ENCODE data around the gene CDC42EP1.
"Not testable (repeated sequence)": the region's sequence is repeated elsewhere in the genome, so short reads cannot be mapped to it uniquely, and the experiment has no call there.

Gene CDC42EP1

DNA sequence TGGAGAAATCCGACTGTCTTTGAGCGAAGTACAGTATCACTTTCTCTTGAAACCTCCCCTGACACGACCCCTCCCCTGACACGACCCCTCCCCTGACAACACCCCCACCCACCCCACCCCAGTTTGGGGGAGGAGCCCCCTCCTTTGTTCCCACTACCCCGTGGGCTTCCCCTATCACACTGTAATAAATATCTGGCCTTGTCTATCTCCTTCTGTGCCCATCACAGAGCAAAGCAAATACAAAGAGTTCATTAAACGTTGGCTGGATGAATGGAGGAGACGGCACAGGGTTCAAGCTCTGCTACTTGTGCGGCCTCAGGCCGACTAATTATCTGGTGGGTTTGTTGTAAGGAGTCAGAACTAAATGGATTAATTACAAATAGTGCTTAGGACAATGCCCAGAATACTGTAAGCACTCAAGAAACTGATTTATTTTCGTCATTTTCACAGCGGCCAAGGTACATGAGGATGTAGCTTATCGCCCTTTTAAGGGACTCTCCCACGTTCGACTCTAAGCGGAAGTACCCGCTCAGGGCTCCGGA, 47.7 kb downstream of the CDC42EP1 start:
- TF ChIP-seq, protein P1, sequence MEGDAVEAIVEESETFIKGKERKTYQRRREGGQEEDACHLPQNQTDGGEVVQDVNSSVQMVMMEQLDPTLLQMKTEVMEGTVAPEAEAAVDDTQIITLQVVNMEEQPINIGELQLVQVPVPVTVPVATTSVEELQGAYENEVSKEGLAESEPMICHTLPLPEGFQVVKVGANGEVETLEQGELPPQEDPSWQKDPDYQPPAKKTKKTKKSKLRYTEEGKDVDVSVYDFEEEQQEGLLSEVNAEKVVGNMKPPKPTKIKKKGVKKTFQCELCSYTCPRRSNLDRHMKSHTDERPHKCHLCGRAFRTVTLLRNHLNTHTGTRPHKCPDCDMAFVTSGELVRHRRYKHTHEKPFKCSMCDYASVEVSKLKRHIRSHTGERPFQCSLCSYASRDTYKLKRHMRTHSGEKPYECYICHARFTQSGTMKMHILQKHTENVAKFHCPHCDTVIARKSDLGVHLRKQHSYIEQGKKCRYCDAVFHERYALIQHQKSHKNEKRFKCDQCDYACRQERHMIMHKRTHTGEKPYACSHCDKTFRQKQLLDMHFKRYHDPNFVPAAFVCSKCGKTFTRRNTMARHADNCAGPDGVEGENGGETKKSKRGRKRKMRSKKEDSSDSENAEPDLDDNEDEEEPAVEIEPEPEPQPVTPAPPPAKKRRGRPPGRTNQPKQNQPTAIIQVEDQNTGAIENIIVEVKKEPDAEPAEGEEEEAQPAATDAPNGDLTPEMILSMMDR (IDR thresholded peaks at IDR 0.05), result no peak
- H3K4me3 ChIP-seq, result peak overlapping the region; percentile 77 to 95
- H3K36me3 ChIP-seq, result no peaks in the 10 kb centered on the region
- no peaks in the 10 kb centered on the region for H3K9me3 ChIP-seq
- peaks cover 0 to 30% of the 10 kb centered on the region in 2 donors for H3K27me3 ChIP-seq
- intact Hi-C loops (cut with DNase I; ENCODE audit: low total_unique reads), result loop anchor here (5.0 kb wide), 1 partner anchor 46 kb away; the partner anchor contains the start of gene CDC42EP1
- peak overlapping the region; percentile 88 to 97 for H3K27ac ChIP-seq
- peaks cover 0 to 46% (median 31%) of the 10 kb centered on the region in 4 donors for H3K4me1 ChIP-seq
- no peak for DNase-seq

DNA sequence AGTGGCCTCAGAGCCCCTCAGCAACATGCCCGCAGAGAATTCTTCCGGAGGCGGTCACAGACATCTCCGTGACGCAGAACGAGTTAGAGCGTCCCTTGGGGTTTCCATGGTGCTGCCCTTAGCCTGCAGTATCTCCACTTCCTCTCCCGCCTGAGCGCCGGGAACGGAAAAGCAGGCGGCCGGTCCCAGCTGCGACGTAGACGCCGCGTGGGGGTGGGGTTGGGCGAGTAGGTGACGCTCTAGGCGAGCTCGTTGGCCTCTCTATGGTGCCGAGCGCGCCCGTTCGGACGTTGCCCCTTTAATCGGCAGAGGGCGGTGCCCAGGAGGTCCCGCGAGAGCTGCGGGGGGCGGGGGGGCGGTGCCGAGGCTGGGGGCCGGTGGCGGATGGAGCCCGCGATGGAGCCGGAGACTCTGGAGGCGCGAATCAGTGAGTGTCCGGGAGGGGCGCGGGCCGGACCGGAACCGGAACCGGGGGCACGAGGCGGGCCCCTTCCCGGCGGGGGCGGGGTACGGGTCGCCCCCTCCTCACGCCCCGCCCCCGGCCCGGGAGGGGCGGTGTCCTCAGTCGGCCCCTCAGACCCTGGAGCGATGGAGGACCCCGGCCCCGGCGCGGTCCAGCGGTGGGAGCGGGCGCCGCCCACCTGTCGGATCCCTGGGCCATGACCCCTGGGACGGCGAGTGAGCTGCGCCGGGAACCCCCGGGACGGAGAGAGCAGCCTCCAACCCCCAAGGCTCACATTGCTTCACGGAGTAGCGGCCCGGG, 48.4 kb downstream of the CDC42EP1 start, which contains the start of gene GGA1:
GGA1 (plus strand) TSS at position 358 of the 763 bp plus-strand sequence; CDS start at position 385, 27 bp downstream.
- TF ChIP-seq, protein P1 (IDR thresholded peaks at IDR 0.05), result peak in 1 of 2 experiments; percentile 19
- intact Hi-C loops (cut with DNase I; ENCODE audit: low total_unique reads), result loop anchor here (5.0 kb wide), 1 partner anchor 46 kb away; the partner anchor contains the start of gene CDC42EP1

DNA sequence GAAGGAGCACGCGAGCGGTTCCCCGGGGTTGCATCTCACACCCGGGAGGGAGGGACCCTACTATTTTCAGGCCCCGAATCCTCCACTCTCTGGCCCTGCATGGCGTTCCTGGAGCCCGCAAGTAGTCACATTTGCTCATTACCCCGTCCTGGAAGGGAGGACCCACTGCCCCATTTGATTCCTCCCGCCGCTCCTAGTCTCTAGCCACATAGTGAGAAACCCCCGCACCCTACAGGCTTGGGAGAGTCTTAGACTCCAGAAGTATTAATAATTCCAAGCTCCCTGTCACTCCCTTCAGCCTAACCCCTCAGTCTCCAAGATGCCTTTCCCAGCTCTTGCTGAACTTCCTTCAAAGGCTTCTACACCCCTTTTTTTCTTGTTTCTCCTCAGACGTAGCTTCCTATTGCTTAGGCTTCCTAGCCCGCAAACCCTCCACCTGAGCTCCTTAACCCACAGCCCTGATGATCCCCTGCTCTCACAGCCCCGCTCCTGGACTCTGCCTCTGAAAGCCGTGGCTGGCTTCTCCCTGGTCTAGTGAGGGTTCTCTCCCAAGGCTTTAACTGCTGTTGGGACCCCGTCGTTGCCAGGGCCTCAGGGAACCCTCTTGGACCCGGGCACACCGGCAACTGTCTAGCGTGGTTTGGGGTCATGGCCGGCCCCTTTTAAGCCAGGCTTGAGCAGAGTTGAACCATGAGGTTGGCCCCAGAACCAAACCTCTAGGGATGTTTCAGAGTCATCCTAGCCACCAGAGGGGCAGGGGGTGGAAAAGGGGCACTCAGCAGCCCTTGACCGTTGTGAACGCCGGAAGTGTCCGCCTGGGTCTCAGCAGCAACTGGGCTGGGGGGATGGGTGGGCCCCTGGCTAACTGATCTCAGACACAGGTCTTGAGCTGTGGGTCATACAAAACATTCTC, 49.2 kb downstream of the CDC42EP1 start:
- peak in 1 of 2 donors; percentile 67 for DNase-seq
- TF ChIP-seq, protein P1 (IDR thresholded peaks at IDR 0.05), result no peak
- intact Hi-C loops (cut with DNase I; ENCODE audit: low total_unique reads), result loop anchor here (5.0 kb wide), 1 partner anchor 47 kb away; the partner anchor contains the start of gene CDC42EP1
- H3K27me3 ChIP-seq, result peaks cover 0 to 20% of the 10 kb centered on the region in 2 donors
- peak overlapping the region; percentile 88 to 97 for H3K27ac ChIP-seq
- peaks cover 0 to 8% (median 0%) of the 10 kb centered on the region in 3 donors for H3K36me3 ChIP-seq
- peak overlapping the region; percentile 77 to 95 for H3K4me3 ChIP-seq
- no peaks in the 10 kb centered on the region for H3K9me3 ChIP-seq
- H3K4me1 ChIP-seq, result peaks cover 0 to 49% (median 31%) of the 10 kb centered on the region in 4 donors

More for the DNA sequence above, 48.4 kb downstream of the CDC42EP1 start, which contains the start of gene GGA1:
- Histone ChIP-seq H3K9me3 (no peaks in the 10 kb centered on the region), H3K4me1 (peaks cover 0 to 46% (median 31%) of the 10 kb centered on the region in 4 donors), H3K36me3 (no peaks in the 10 kb centered on the region), H3K27ac (peak within 1 kb of the TSS; percentile 88 to 97), H3K4me3 (peak within 1 kb of the TSS; percentile 77 to 95), H3K27me3 (peaks cover 0 to 27% of the 10 kb centered on the region in 2 donors)
- DNase-seq, result peak; percentile 94 to 98

DNA sequence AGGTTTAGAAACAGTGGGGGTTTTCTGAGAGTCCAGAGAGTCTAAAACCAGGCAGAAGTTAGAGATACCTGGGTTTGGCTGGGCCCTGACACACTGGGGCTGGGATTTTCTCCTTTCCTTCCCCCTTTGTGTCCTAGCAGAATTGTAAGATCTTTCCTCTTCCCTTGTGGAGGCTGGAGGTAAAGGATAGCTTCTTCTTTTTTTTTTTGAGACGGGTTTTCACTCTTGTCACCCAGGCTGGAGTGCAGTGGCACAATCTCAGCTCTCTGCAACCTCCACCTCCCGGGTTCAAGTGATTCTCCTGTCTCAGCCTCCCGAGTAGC, 49.8 kb downstream of the CDC42EP1 start:
- H3K4me1 ChIP-seq, result peaks cover 0 to 49% (median 31%) of the 10 kb centered on the region in 4 donors
- peak overlapping the region; percentile 77 to 95 for H3K4me3 ChIP-seq
- peaks cover 0 to 13% of the 10 kb centered on the region in 2 donors for H3K27me3 ChIP-seq
- H3K27ac ChIP-seq, result peak overlapping the region; percentile 88 to 97
- peaks cover 0 to 14% (median 0%) of the 10 kb centered on the region in 3 donors for H3K36me3 ChIP-seq
- intact Hi-C loops (cut with DNase I; ENCODE audit: low total_unique reads); H3K9me3 ChIP-seq; DNase-seq: not testable (repeated sequence)

DNA sequence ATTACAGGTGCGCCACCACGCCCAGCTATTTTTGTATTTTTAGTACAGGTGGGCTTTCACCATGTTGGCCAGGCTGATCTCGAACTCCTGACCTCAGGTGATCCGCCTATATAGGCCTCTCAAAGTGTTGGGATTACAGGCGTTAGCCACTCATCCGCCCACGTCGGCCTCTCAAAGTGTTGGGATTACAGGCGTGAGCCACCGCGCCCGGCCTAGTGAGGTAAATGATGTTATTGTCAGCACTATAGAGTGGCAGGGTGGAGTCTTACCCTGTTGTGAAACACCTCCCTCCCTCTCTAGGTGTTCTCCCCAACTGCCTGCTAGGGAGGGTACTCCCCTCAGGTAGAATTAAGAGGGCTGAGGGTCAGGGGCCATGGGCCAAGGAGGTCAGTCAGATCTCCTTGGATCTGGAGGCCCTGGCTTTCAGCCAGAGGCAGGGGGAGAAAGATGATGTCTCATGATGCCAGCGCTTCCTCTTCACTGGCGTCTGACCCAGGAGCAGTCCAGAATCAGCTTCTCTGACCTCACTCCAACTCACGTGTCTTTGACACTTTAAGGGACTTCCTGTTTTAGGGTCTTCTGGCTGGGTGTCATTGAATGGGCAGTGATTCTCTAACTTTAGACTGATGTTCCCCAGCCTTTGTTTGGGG, 50.3 kb downstream of the CDC42EP1 start:
- Histone ChIP-seq H3K4me3 (no peak overlapping the region), H3K27me3 (peaks cover 0 to 8% of the 10 kb centered on the region in 2 donors), H3K4me1 (peaks cover 0 to 49% (median 31%) of the 10 kb centered on the region in 4 donors), H3K9me3 (no peaks in the 10 kb centered on the region), H3K36me3 (peaks cover 0 to 18% (median 0%) of the 10 kb centered on the region in 3 donors), H3K27ac (peak overlapping the region in 1 of 2 donors; percentile 97)
- intact Hi-C loops (cut with DNase I; ENCODE audit: low total_unique reads), result no loop called here
- no peak for DNase-seq
- TF ChIP-seq, protein P1 (IDR thresholded peaks at IDR 0.05), result no peak

Measured in tibial artery (tissue), 4 donors.